Ascending aorta (tissue), 2 donors: ENCODE results near the gene JAKMIP1. TPM values are rescaled to one million over a fixed set of nuclear protein-coding genes. Genes with fewer than 3 reads are reported as not detected.

Source experiments
- DNase-seq, 2 donors: peaks; one replicate each; pipeline ENCODE4 v3.0.0-alpha.2; 2019; ENCODE audit warnings: low spot score in 2 of 2
- H3K27ac ChIP-seq, 2 donors: fragments of 200-600 bp; sonication (generic); one replicate each; pipeline ENCODE4 v1.5.1; 2016 to 2017; ENCODE audit warnings: mild to moderate bottlenecking in 1 of 2
- H3K27me3 ChIP-seq: fragments of 200-600 bp; sonication (generic); one replicate; pipeline ENCODE4 v1.5.1; 2017
- H3K36me3 ChIP-seq, 2 donors: fragments of 200-600 bp; sonication (generic); one replicate each; pipeline ENCODE4 v1.5.1; 2016
- H3K4me1 ChIP-seq, 2 donors: fragments of 200-600 bp; sonication (generic); one replicate each; pipeline ENCODE4 v1.5.1; 2016 to 2017; ENCODE audit warnings: mild to moderate bottlenecking in 1 of 2
- H3K4me3 ChIP-seq, 2 donors: fragments of 200-600 bp; sonication (generic); one replicate each; pipeline ENCODE4 v1.5.1; 2016 to 2017; ENCODE audit warnings: mild to moderate bottlenecking in 1 of 2
- H3K9me3 ChIP-seq, 2 donors: fragments of 200-600 bp; sonication (generic); one replicate each; pipeline ENCODE4 v1.5.1; 2016
- intact Hi-C: fragments of 100-400 bp; cut with DNase I; formaldehyde crosslinking; loops from one replicate; pipeline ENCODE4 v1.15.1; 2023
- total RNA-seq: library from RNA; depleted of rRNA; stranded (reverse); fragments of >200 nt; gene quantifications from one replicate; pipeline ENCODE4 v1.1.0, GENCODE V29; 2016
- TF ChIP-seq, protein P1 (sequence below), 3 experiments: fragments of 200-600 bp in 2 of 3; fragments of 450-650 bp in 1 of 3; sonication (generic) in 2 of 3; IDR thresholded peaks; one replicate each; pipeline ENCODE4 v1.5.1; 2016 to 2019; ENCODE audit warnings: antibody characterized with exemption in 3 of 3, mild to moderate bottlenecking in 1 of 3, moderate library complexity in 1 of 3

Gene JAKMIP1
- total RNA-seq, 1 donor from 2014 or later: not detected

DNA sequence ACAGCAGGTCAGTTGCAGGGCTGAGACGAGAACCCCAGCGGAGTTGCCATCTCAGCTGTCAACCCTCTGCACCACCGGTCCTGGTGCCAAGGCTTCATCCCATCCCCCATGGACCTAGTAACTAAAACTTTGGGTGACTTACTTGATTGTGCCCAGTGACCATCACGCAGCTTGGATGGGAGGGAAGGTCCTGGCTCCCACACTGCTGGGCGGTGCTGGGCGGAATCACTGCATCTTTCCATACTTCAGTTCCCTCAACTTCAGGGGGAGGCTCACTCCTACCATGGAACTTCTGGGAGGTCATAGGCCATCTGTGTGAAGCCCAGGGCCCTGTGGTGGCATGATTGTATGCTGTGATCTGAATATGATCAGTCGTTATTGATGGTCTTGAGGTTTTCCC, 26.2 kb upstream of the JAKMIP1 start:
- intact Hi-C loops: no loop called here
- Histone ChIP-seq H3K4me3 (no peak overlapping the region), H3K4me1 (no peaks in the 10 kb centered on the region), H3K9me3 (no peaks in the 10 kb centered on the region), H3K36me3 (no peaks in the 10 kb centered on the region), H3K27ac (no peak overlapping the region), H3K27me3 (no peaks in the 10 kb centered on the region)
- no peak for DNase-seq
- TF ChIP-seq, protein P1, sequence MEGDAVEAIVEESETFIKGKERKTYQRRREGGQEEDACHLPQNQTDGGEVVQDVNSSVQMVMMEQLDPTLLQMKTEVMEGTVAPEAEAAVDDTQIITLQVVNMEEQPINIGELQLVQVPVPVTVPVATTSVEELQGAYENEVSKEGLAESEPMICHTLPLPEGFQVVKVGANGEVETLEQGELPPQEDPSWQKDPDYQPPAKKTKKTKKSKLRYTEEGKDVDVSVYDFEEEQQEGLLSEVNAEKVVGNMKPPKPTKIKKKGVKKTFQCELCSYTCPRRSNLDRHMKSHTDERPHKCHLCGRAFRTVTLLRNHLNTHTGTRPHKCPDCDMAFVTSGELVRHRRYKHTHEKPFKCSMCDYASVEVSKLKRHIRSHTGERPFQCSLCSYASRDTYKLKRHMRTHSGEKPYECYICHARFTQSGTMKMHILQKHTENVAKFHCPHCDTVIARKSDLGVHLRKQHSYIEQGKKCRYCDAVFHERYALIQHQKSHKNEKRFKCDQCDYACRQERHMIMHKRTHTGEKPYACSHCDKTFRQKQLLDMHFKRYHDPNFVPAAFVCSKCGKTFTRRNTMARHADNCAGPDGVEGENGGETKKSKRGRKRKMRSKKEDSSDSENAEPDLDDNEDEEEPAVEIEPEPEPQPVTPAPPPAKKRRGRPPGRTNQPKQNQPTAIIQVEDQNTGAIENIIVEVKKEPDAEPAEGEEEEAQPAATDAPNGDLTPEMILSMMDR (IDR thresholded peaks at IDR 0.05): no peak

DNA sequence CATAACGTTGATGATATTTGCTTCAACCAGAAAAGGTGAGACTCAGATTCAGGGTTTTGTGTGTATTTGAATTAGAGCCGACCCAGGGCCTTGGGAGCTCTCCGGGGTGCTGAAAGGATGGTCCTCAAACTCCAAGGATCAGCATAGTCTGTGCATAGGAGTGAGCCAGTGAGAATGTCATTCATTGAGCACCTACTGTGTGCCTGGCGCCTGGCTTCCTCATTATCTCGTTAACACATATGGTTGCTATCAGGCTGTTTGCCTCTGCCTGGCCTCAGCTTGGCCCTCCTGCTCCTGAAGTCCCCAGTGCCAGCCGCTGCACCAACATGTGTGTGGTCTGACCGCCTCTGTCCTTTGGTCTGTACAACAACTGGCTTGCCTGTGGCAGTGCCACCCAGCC, 25.1 kb upstream of the JAKMIP1 start:
- Histone ChIP-seq H3K27me3 (no peaks in the 10 kb centered on the region), H3K9me3 (no peaks in the 10 kb centered on the region)
- intact Hi-C loops: no loop called here

DNA sequence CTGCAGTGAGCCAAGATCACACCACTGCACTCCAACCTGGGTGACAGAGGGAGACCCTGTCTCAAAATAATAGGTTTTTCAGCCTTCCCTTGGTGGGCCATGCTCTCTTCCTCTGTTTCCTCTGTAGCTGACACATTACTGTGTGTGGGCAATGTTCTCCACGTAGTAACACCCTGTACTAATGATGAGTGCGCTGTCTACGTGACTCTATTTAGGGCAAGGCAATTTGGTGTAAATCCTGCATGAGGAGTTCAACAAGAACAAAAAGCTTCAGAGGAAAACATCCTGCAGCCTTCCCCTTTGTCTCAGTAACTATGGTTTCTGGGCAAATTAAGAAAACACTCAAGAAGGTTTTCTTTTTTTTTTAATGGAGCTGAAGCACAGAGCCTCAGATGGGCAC, 24.4 kb upstream of the JAKMIP1 start:
- H3K36me3 ChIP-seq: no peaks in the 10 kb centered on the region
- intact Hi-C loops: no loop called here
- TF ChIP-seq, protein P1 (IDR thresholded peaks at IDR 0.05): no peak
- no peak for DNase-seq
- no peaks in the 10 kb centered on the region for H3K27me3 ChIP-seq
- no peaks in the 10 kb centered on the region for H3K9me3 ChIP-seq
- H3K4me1 ChIP-seq: no peaks in the 10 kb centered on the region
- no peak overlapping the region for H3K4me3 ChIP-seq
- no peak overlapping the region for H3K27ac ChIP-seq

More for the DNA sequence above, 25.1 kb upstream of the JAKMIP1 start:
- TF ChIP-seq, protein P1 (IDR thresholded peaks at IDR 0.05): no peak
- Histone ChIP-seq H3K4me3 (no peak overlapping the region), H3K4me1 (no peaks in the 10 kb centered on the region), H3K27ac (no peak overlapping the region), H3K36me3 (no peaks in the 10 kb centered on the region)
- no peak for DNase-seq

DNA sequence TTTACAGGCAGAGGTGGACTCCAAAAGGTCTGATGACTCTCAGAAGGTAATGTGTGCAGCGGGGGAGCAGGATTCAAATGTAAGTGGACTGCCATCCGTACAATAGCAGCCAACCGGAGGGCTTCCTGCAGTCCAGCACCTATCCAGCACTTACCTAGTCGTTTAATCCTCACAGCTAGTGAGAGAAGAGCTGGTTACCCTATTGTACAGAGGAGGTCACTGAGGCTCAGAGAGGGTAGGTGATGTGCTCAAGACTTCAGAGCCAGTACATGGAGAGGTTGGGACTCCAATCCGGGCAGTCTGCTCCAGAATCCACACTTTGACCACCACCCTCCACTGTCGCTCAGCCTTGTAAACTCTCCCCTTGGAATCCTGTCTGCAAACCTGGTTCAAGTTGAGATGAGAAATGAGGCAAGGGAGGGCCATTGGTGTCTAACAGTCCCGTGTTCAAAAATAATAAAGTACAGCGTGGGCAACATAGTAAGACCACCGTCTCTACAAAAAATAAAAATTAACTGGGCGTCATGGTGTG, 22.5 kb upstream of the JAKMIP1 start:
- no peak overlapping the region for H3K4me3 ChIP-seq
- no peak overlapping the region for H3K27ac ChIP-seq
- no peaks in the 10 kb centered on the region for H3K4me1 ChIP-seq
- intact Hi-C loops: no loop called here
- H3K36me3 ChIP-seq: no peaks in the 10 kb centered on the region
- H3K9me3 ChIP-seq: no peaks in the 10 kb centered on the region
- DNase-seq: peak in 1 of 2 donors; percentile 31
- TF ChIP-seq, protein P1 (IDR thresholded peaks at IDR 0.05): no peak
- H3K27me3 ChIP-seq: no peaks in the 10 kb centered on the region

DNA sequence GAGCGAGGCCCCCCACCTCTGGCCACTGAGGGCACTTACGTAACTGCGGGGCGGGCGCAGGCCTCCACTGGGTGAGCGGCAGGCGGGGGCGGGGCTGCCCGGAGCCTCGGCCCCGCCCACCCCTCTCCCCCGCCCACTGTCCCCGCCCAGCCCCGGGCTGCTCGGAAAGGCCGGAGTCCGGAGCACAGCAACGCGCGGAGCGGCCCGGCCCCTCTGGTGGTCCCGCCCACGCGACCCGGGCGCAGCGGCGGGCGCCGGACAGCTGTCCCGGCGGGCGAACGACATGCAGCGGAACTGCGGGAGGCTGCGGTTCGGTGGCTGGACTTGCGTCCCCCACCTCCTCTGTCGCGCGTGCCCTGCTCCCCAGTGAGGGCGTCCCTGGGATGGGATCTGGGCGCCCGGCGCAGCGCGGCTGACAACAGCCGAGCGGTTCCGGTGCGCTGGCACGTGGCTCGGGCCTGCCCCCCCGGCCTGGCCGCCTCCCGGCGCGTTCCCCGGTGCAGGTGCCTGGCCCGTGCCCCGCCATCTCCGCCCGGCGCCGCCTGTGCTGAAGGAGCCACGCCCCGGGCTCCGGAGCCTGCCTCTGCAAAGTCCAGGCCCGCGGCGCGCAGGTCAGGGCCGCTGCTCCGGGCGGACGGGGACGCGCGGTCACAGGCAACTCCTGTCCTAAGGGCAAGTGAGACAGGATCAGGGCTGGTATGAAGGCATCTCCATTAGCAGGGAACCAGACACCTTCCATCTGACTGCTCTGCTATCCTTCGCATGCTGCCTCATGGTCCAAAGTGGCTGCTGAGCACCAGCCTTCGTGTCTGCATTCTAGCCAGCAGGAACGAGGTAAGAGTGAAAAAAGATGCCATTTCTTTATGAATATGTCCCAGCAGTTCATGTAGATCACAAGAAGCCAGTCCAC, 21.8 kb upstream of the JAKMIP1 start:
- TF ChIP-seq, protein P1 (IDR thresholded peaks at IDR 0.05): no peak
- intact Hi-C loops: no loop called here
- Histone ChIP-seq H3K9me3 (no peaks in the 10 kb centered on the region), H3K27ac (no peak overlapping the region), H3K27me3 (no peaks in the 10 kb centered on the region), H3K4me3 (peak overlapping the region; percentile 23 to 27), H3K36me3 (no peaks in the 10 kb centered on the region), H3K4me1 (no peaks in the 10 kb centered on the region)
- DNase-seq: peak in 1 of 2 donors; percentile 48
